ENCODE measurements around the gene DELE1.
"Not testable (repeated sequence)": the region's sequence is repeated elsewhere in the genome, so short reads cannot be mapped to it uniquely, and the experiment has no call there.

The DELE1 gene

DNA sequence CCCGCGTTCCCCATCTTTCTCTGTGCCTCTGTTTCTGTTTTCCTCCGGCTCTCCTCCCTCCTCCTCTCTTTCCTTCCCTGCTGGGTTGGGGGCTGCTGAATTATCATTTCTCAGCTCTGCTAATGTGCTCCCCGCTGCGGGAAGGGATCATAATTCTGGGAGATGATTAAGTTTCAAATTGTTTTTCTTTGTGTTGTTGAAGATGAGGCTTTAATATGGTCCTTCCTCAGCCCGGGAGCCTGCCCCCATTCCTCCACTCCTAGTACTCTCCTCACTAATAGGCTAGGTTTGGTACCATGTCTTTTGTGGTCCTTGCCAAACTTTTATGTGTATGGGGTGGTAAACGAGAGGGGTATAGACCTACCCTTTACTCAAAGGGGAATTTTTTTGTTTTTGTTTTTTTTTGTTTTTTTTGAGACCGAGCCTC, 39.8 kb upstream of the DELE1 start:
- DNase-seq (ENCODE audit: low read depth), result no peak
- H3K4me3 ChIP-seq (ENCODE audit: low read depth, low read length), result no peak overlapping the region
- TF ChIP-seq MAX (IDR thresholded peaks at IDR 0.05; ENCODE audit: low read depth, low read length) (no peak), MYC (IDR thresholded peaks at IDR 0.05; ENCODE audit: low read depth, low read length) (no peak), CTCF (IDR thresholded peaks at IDR 0.05; ENCODE audit: low read depth, low read length) (no peak), POLR2A (IDR thresholded peaks at IDR 0.05; ENCODE audit: extremely low read depth, insufficient read length) (no peak)

GRCh38 chr5:141889282-141889871, 34.3 kb upstream of the DELE1 start:
- H3K4me3 ChIP-seq (ENCODE audit: low read depth, low read length), result no peak overlapping the region
- DNase-seq (ENCODE audit: low read depth), result peak; percentile 20
- TF ChIP-seq CTCF (IDR thresholded peaks at IDR 0.05; ENCODE audit: low read depth, low read length) (peak; percentile 30), MYC (IDR thresholded peaks at IDR 0.05; ENCODE audit: low read depth, low read length) (no peak)

DNA sequence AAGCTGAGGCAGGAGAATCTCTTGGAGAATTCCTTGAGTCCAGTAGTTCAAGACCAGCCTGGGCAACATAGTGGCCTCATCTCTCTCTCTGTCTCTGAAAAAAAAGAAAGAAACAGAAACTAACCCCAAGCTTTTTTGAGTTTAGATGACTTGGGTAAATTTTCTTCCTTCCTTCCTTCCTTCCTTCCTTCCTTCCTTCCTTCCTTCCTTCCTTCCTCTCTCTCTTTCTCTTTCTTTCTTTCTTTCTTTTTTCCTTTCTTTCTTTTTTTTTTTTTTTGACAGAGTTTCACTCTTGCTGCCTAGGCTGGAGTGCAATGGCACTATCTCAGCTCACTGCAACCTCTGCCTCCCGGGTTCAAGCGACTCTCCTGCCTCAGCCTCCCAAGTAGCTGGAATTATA, 33.2 kb upstream of the DELE1 start:
- H3K4me3 ChIP-seq (ENCODE audit: low read depth, low read length); DNase-seq (ENCODE audit: low read depth): not testable (repeated sequence)

GRCh38 chr5:141897425-141897824, 26.2 kb upstream of the DELE1 start:
- DNase-seq (ENCODE audit: low read depth), result no peak
- TF ChIP-seq MYC (IDR thresholded peaks at IDR 0.05; ENCODE audit: low read depth, low read length) (no peak), POLR2A (IDR thresholded peaks at IDR 0.05; ENCODE audit: extremely low read depth, insufficient read length) (no peak), CTCF (IDR thresholded peaks at IDR 0.05; ENCODE audit: low read depth, low read length) (no peak), MAX (IDR thresholded peaks at IDR 0.05; ENCODE audit: low read depth, low read length) (no peak)
- no peak overlapping the region for H3K4me3 ChIP-seq (ENCODE audit: low read depth, low read length)

- TF ChIP-seq MYC (IDR thresholded peaks at IDR 0.05; ENCODE audit: low read depth, low read length) (no peak), MAX (IDR thresholded peaks at IDR 0.05; ENCODE audit: low read depth, low read length) (no peak), CTCF (IDR thresholded peaks at IDR 0.05; ENCODE audit: low read depth, low read length) (no peak), POLR2A (IDR thresholded peaks at IDR 0.05; ENCODE audit: extremely low read depth, insufficient read length) (no peak)
- no peak for DNase-seq (ENCODE audit: low read depth)
- H3K4me3 ChIP-seq (ENCODE audit: low read depth, low read length), result no peak overlapping the region
Measured at GRCh38 chr5:141898448-141899049, 25.1 kb upstream of the DELE1 start.

DNA sequence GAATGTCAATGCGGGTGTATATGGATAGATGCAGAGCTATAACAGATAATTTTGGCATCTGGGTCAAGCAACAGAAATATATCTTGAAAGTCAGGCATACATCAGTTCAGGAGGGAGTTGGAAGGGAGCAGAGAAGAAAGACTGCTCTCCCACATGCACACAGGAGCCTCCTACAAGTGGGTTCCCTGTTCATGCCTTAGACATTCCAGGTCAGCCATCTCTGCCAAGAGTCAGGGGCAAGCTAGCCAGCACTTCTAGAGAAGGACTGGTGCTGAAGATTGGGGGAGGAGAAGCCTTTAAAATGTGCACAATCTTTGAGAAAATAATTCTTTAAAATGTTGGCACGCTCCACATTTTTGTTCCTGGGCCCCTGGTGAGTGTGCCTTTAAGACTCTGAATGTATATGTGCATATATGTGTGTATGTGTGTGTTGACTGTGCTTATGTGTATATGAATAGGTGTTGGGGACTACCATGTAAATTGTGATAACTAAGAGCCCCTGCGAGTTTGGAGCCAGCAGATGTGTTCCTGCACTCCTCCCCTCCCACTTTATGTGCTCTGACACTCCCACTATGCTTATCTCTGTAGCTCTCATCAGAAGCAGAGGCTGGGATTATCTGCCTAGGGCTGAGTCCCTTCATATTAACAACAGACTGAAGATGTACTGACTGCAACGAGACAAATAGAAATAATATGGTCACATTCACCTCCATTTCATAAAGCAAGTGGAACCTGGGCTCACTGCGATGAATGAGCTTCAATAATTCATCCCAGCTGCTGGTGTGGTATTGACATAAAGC, 21.5 kb upstream of the DELE1 start:
- no peak for DNase-seq (ENCODE audit: low read depth)
- TF ChIP-seq MYC (IDR thresholded peaks at IDR 0.05; ENCODE audit: low read depth, low read length), result no peak
- no peak for TF ChIP-seq CTCF (IDR thresholded peaks at IDR 0.05; ENCODE audit: low read depth, low read length)
- TF ChIP-seq MAX (IDR thresholded peaks at IDR 0.05; ENCODE audit: low read depth, low read length), result no peak
- TF ChIP-seq POLR2A (IDR thresholded peaks at IDR 0.05; ENCODE audit: extremely low read depth, insufficient read length), result no peak

More for the DNA sequence above, 21.5 kb upstream of the DELE1 start:
- no peak overlapping the region for H3K4me3 ChIP-seq (ENCODE audit: low read depth, low read length)

Data from NB4 (cell line).